ENCODE data around the gene TRAPPC3.

GRCh38 chr1:36143424-36143823, 5.9 kb downstream of the TRAPPC3 start:
- TF ChIP-seq, protein P1, sequence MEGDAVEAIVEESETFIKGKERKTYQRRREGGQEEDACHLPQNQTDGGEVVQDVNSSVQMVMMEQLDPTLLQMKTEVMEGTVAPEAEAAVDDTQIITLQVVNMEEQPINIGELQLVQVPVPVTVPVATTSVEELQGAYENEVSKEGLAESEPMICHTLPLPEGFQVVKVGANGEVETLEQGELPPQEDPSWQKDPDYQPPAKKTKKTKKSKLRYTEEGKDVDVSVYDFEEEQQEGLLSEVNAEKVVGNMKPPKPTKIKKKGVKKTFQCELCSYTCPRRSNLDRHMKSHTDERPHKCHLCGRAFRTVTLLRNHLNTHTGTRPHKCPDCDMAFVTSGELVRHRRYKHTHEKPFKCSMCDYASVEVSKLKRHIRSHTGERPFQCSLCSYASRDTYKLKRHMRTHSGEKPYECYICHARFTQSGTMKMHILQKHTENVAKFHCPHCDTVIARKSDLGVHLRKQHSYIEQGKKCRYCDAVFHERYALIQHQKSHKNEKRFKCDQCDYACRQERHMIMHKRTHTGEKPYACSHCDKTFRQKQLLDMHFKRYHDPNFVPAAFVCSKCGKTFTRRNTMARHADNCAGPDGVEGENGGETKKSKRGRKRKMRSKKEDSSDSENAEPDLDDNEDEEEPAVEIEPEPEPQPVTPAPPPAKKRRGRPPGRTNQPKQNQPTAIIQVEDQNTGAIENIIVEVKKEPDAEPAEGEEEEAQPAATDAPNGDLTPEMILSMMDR (IDR thresholded peaks at IDR 0.05): no peak
- no peak for TF ChIP-seq EZH2 (IDR thresholded peaks at IDR 0.05; ENCODE audit: borderline replicate concordance, insufficient read depth, low read depth, low read length, poor library complexity, severe bottlenecking)
